ENCODE measurements around the gene TBL1X. TPM values are rescaled to one million over a fixed set of nuclear protein-coding genes. Genes with fewer than 3 reads are reported as not detected.

The TBL1X gene
- total and polyA plus RNA-seq, 2 of the 4 experiments (the other 2 are of a cell fraction): 16.2 to 20.8 TPM

DNA sequence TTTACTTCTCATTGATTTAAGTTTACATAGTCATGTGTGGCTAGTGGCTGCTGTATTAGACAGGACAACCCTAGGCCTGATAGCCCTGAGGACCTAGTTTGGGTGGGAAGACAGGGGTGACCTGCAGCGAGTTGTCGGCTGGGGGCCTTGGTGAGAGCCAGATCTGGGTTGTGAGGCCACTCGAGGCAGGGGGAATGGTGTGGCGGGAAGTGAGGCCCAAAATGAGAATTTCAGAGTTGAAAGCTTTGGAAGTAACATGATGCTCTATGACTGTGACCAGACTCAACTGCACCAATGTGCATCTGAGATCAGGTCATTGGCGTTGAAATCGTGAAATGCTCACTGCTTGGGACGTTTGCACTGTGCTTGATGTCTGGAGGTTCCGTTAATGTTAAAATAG lies 72.9 kb downstream of the TBL1X start:
- peaks cover 1% of the 10 kb centered on the region; the same call in 1 of the 2 replicates for H3K9me1 ChIP-seq (ENCODE audit: insufficient read depth, low read length)
- H3K4me3 ChIP-seq (ENCODE audit: insufficient read depth, low read depth, low read length): no peak overlapping the region
- ChIA-PET POLR2A (ENCODE audit: unreplicated experiment) (no interaction called here), CTCF (no interaction called here)
- H2BK15ac ChIP-seq (ENCODE audit: low read depth, low read length): no peak overlapping the region
- dilution Hi-C loops (cut with HindIII; ENCODE audit: low sequenced_read_pairs, unreplicated experiment): no loop called here
- in situ Hi-C loops (cut with MboI; ENCODE audit: low sequenced_read_pairs): no loop called here
- no TSS peak for BruUV-seq (replicated peaks)
- intact Hi-C loops (cut with micrococcal nuclease): no loop called here
- H3K27me3 ChIP-seq (ENCODE audit: control insufficient read depth, insufficient read depth, low read length): no peaks in the 10 kb centered on the region
- H4K91ac ChIP-seq (ENCODE audit: insufficient read depth, low read depth, low read length): no peak overlapping the region
- no peak overlapping the region for H2AFZ ChIP-seq (replicated peaks; ENCODE audit: low read length, poor library complexity)
- H3K36me3 ChIP-seq (ENCODE audit: control insufficient read depth, insufficient read depth, low read length): no peaks in the 10 kb centered on the region; the same call in none of the 2 replicates
- H3K18ac ChIP-seq (ENCODE audit: low read depth, low read length): no peak overlapping the region
- no peak overlapping the region for H3K23ac ChIP-seq (ENCODE audit: low read depth, low read length)
- H3K56ac ChIP-seq (ENCODE audit: extremely low read depth, insufficient read depth, low read length): no peak overlapping the region
- H2BK20ac ChIP-seq (ENCODE audit: low read depth, low read length): no peak overlapping the region
- no peak overlapping the region for H2BK120ac ChIP-seq (ENCODE audit: low read depth, low read length)
- no peak overlapping the region for H2AK5ac ChIP-seq (ENCODE audit: low read depth, low read length)
- H3K79me1 ChIP-seq (ENCODE audit: low read depth in 1 of 2, low read length in 2 of 2): peaks cover 40 to 65% of the 10 kb centered on the region in 2 experiments
- H3K14ac ChIP-seq (replicated peaks; ENCODE audit: low read depth, low read length): no peak overlapping the region
- no peaks in the 10 kb centered on the region; the same call in 1 of the 2 replicates for H3K9me3 ChIP-seq (ENCODE audit: control insufficient read depth, insufficient read depth, low read length)
- WGBS, 2 experiments (ENCODE audit: extremely low coverage in 2 of 2, insufficient read length in 1 of 2): 81% methylated on average over 6 of the region's 8 CpGs; no CpG with 5 or more reads in 1 of the 2 experiments
- no peak overlapping the region for H4K8ac ChIP-seq (ENCODE audit: low read depth in 2 of 2, low read length in 2 of 2)
- no peak overlapping the region for H3K4me2 ChIP-seq (ENCODE audit: low read depth, low read length)
- H2BK5ac ChIP-seq (ENCODE audit: low read depth, low read length, poor library complexity, severe bottlenecking): no peak overlapping the region
- TF ChIP-seq BHLHE40 (IDR thresholded peaks at IDR 0.05; ENCODE audit: low read depth, low read length) (no peak), USF2 (IDR thresholded peaks at IDR 0.05; ENCODE audit: low read depth, low read length) (no peak), MAFK (IDR thresholded peaks at IDR 0.05; ENCODE audit: low read depth, low read length) (no peak), RCOR1 (IDR thresholded peaks at IDR 0.05; ENCODE audit: insufficient replicate concordance, low read length) (no peak), CTCF (conservative IDR thresholded peaks at IDR 0.05; ENCODE audit: low read depth, low read length) (no peak), CEBPB (IDR thresholded peaks at IDR 0.05; ENCODE audit: low read depth, low read length) (no peak), FOS (IDR thresholded peaks at IDR 0.05; ENCODE audit: low read depth, low read length) (no peak), POLR2A (IDR thresholded peaks at IDR 0.05; ENCODE audit: low read depth, low read length) (no peak), CHD1 (IDR thresholded peaks at IDR 0.05; ENCODE audit: low read depth, low read length) (no peak), MAZ (IDR thresholded peaks at IDR 0.05; ENCODE audit: borderline replicate concordance, low read depth, low read length) (no peak), RAD21 (IDR thresholded peaks at IDR 0.05; ENCODE audit: low read length) (no peak), RFX5 (IDR thresholded peaks at IDR 0.05; ENCODE audit: low read depth, low read length) (no peak), MXI1 (IDR thresholded peaks at IDR 0.05; ENCODE audit: borderline replicate concordance, low read depth, low read length) (no peak), NFE2L2 (IDR thresholded peaks at IDR 0.05; ENCODE audit: low read depth, low read length) (no peak), SMC3 (IDR thresholded peaks at IDR 0.05; ENCODE audit: low read depth, low read length) (no peak)
- TF ChIP-seq, protein P1, sequence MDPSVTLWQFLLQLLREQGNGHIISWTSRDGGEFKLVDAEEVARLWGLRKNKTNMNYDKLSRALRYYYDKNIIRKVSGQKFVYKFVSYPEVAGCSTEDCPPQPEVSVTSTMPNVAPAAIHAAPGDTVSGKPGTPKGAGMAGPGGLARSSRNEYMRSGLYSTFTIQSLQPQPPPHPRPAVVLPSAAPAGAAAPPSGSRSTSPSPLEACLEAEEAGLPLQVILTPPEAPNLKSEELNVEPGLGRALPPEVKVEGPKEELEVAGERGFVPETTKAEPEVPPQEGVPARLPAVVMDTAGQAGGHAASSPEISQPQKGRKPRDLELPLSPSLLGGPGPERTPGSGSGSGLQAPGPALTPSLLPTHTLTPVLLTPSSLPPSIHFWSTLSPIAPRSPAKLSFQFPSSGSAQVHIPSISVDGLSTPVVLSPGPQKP (IDR thresholded peaks at IDR 0.05; ENCODE audit: borderline replicate concordance, low read depth, low read length): no peak
- no peak overlapping the region for H3K4ac ChIP-seq (ENCODE audit: low read depth, low read length)
- H4K20me1 ChIP-seq (ENCODE audit: insufficient read depth, low read length): peaks cover 15% of the 10 kb centered on the region
- ATAC-seq (ENCODE audit: low read depth) (no peak), DNase-seq (no peak)
- H3K9ac ChIP-seq (ENCODE audit: low read depth, low read length): no peak overlapping the region
- H3K4me1 ChIP-seq (ENCODE audit: control insufficient read depth, insufficient read depth, low read length): peaks cover 14% of the 10 kb centered on the region
- H3K27ac ChIP-seq (ENCODE audit: insufficient read depth, low read length): no peak overlapping the region
- no peak overlapping the region for H4K5ac ChIP-seq (ENCODE audit: low read depth, low read length)
- H2AK9ac ChIP-seq (replicated peaks; ENCODE audit: low read depth, low read length, poor library complexity): no peak overlapping the region

Measured in IMR-90 (cell line).